Retinal pigment epithelial cell (primary cell): Measurements from ENCODE around the gene SPI1.

Experiments used
- DNase-seq: peaks from one replicate; pipeline ENCODE4 v3.0.0-alpha.2; 2010; ENCODE audit warnings: low read depth
- H3K4me3 ChIP-seq: 2 replicates; pipeline ENCODE4 v1.5.1; 2011; ENCODE audit warnings: mild to moderate bottlenecking, low read length, control low read depth, moderate library complexity
- TF ChIP-seq, protein P1 (sequence below): conservative IDR thresholded peaks from 2 replicates; pipeline ENCODE4 v1.5.1; 2011; ENCODE audit warnings: low read depth, low read length, control low read depth, inconsistent platforms

SPI1 gene

DNA sequence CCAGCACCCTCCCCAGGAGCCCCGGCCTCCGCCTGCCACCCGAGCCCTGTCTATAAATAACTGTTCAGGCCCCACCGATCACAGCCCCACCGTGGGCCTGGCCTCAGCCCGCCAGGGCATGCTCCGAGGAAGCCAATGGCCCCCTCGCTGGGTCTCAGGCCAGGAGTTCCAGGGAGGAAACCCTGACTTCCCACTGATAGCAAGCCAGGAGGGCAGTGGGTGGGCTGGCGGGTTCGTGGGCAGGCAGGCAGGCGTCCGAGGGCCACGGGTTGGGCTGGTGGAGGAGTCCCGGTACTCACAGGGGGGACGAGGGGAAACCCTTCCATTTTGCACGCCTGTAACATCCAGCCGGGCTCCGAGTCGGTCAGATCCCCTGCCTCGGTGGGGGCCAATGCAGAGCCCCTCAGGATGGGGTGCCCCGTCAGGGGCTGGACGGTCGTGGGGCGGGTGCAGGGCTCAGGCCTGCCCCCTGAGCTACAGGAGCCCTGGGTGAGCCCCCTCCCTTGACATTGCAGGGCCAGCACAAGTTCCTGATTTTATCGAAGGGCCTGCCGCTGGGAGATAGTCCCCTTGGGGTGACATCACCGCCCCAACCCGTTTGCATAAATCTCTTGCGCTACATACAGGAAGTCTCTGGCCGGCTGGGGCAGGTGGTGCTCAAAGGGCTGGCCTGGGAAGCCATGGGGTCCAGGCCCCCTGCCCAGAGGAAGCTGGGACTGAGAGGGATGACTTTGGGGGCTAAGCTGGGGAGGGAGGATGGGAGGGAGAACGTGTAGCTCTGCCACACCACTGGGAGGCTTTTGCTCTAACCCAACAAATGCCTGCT is at the start of gene SPI1:
TSS of gene SPI1 (minus strand) at position 538 of the 826 bp plus-strand sequence. CDS start at position 344, 194 bp downstream.
- TF ChIP-seq, protein P1, sequence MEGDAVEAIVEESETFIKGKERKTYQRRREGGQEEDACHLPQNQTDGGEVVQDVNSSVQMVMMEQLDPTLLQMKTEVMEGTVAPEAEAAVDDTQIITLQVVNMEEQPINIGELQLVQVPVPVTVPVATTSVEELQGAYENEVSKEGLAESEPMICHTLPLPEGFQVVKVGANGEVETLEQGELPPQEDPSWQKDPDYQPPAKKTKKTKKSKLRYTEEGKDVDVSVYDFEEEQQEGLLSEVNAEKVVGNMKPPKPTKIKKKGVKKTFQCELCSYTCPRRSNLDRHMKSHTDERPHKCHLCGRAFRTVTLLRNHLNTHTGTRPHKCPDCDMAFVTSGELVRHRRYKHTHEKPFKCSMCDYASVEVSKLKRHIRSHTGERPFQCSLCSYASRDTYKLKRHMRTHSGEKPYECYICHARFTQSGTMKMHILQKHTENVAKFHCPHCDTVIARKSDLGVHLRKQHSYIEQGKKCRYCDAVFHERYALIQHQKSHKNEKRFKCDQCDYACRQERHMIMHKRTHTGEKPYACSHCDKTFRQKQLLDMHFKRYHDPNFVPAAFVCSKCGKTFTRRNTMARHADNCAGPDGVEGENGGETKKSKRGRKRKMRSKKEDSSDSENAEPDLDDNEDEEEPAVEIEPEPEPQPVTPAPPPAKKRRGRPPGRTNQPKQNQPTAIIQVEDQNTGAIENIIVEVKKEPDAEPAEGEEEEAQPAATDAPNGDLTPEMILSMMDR: no peak
- DNase-seq: no peak
- no peak within 1 kb of the TSS for H3K4me3 ChIP-seq

DNA sequence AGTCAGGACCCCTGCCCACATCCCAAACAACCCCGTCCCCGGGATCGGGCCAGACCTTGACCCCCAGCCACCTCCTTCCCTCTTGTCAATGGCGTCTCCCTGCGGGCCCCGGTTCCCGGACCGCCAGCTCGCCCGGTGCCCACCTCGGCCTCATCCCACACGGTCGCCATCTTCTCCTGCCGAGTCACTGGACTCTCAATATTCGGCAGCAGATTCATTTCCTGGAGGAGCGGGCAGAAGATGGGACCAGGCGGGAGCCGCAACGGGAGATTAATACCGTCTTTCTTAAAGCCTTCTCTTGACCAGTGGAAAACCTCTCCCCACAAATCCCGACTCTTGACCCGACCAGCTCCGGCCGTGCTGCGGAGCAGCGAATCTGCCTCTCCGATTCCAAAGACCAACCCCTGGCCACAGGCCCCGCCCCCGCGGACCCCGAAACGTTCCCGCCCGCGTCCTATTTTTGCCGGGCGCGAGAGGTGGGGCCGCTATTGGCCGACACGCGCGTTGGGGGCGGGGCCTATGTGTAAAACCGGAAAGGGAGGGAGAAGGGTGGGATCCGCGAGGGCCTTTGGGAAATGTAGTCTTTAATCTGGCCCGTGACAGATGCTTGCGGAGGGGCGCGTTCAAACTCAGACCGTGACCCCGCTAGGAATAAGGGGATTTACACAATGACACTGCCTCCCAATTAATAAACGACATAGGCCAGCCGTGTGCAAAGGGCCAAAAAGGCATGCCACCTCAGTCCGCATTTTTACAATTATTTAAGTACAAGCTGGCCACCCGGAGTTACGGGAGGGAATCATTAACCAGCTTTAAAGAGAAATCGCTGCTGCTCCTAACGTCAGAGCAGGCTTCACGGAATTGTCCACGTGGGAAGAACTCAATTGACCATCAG is 48.0 kb upstream of the SPI1 start, which contains the start of gene PSMC3:
TSS of gene PSMC3 (minus strand) at position 378 of the 895 bp plus-strand sequence. CDS start at position 218, 160 bp downstream.
- peak; percentile 80 for DNase-seq
- TF ChIP-seq, protein P1: no peak
- peak within 1 kb of the TSS; percentile 99 for H3K4me3 ChIP-seq

DNA sequence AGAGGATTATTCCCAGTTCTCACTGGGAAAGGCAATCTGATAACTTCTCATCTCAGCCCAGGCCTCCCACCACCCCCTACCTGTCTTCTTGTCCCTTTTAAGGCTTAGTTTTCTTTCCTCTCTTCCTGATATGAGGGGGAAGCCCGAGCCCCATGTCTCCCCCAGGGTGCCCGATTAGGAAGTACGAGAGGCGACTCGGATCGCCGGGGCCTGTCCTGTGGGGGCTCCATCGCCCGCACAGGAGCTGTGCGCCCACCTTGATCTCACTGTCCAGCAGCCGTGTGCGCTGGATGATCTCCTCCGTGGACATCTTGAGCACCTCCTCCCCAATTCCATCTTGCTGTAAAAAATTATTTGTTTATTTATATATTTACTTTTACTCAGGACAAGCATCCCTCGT is 47.3 kb upstream of the SPI1 start:
- H3K4me3 ChIP-seq: peak overlapping the region; percentile 99
- no peak for DNase-seq
- TF ChIP-seq, protein P1: no peak

DNA sequence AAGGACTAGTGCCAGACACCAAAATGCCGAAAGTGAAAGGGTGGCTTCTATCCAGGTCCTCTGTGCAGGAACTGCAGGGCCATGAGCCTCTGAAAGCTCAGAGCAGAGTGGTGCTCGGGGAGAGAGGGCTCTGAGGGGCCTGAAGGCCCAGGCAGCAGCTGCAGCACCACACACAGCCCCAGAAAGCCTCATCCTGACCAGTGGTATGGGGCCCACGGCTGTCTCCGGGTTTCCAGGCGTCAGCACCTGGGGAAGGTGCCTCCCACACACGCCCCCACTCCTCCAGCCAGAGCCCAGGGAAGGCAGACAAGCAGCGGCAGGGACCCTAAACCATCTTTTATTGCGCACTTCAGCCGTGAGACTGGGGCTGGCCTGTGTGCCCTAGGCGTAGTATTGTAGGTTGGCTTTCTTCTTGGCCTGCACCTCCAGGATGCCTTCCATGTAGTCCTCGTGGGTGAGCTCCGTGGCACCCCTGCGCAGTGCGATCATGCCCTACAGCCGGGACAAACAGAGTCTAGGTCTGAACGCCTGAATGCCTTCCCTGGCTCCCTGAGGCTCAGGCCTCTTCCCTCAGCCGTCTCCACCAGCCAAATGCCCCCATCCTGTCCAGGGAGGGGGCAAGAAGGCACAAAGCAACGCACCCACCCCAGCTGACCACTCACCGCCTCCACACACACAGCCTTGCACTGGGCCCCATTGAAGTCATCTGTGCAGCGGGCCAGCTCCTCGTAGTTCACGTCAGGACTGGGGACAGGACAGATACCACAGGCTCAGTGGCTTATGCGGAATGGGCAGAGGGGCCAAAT is 40.3 kb upstream of the SPI1 start:
- no peak for DNase-seq
- H3K4me3 ChIP-seq: no peak overlapping the region
- TF ChIP-seq, protein P1: no peak

DNA sequence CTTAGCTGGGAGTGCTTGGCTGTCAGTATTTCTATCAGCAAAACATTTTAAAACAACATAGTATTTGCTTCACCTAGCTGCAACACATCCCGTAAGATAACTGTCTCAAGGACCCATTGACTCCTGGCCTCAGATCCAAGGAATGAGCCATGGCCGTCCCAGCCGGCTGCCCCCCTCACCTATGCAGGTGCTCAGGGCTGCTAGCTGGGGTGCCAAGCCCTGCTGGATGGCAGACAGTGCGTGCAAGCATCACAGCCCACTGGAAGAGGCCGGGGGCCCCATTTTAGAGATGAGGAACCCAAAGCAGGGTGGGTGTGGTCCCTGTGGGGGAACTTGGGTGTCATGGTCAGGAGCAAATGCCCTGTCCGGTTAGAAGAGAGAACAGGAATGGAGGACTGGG is 39.4 kb upstream of the SPI1 start:
- H3K4me3 ChIP-seq: no peak overlapping the region
- no peak for DNase-seq
- TF ChIP-seq, protein P1: no peak

DNA sequence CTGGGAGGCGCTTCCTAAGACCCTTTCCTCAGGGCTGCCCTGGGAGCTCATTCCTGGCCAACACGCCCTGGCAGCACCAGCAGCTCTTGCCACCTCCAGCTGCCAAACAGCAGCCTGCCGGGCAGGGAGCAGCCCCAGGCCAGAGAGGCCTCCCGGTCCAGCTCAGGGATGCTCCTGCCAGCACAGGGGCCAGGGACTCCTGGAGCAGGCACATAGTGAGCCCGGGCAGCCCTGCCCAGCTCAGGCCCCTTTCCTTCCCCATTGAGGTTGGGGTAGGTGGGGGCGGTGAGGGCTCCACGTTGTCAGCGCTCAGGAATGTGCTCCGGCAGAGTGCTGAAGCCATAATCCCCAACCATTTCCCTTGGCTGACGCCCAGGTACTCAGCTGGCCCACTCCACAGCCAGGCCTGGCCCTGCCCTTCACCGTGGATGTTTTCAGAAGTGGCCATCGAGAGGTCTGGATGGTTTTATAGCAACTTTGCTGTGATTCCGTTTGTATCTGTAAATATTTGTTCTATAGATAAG is 37.7 kb upstream of the SPI1 start:
- peak; percentile 89 for DNase-seq
- H3K4me3 ChIP-seq: no peak overlapping the region
- TF ChIP-seq, protein P1: no peak
